Activated CD8-positive, alpha-beta memory T cell treated with anti-CD3 and anti-CD28 coated beads, Interleukin-2, amount 50 U/mL, for 1 hour (primary cell): Measurements from ENCODE around the gene NUAK2.

Source experiments
- DNase-seq: peaks from one replicate; pipeline ENCODE4 v3.0.0-alpha.2; 2020; ENCODE audit errors: extremely low read depth

Gene NUAK2

GRCh38 chr1:205274041-205274691 is 47.4 kb downstream of the NUAK2 start:
- no peak for DNase-seq

- peak; percentile 65 for DNase-seq
These were observed 48.0 kb downstream of the NUAK2 start for GRCh38 chr1:205273551-205273982.

- no peak for DNase-seq
These were observed 49.0 kb downstream of the NUAK2 start for GRCh38 chr1:205272536-205272935.

GRCh38 chr1:205271745-205272144 is 49.8 kb downstream of the NUAK2 start:
- DNase-seq = no peak

GRCh38 chr1:205271277-205271676 is 50.3 kb downstream of the NUAK2 start:
- DNase-seq = no peak

GRCh38 chr1:205270764-205271163 is 50.8 kb downstream of the NUAK2 start:
- no peak for DNase-seq

- DNase-seq = no peak
These were observed 51.3 kb downstream of the NUAK2 start for GRCh38 chr1:205270271-205270670.

GRCh38 chr1:205269711-205270110 is 51.8 kb downstream of the NUAK2 start:
- no peak for DNase-seq

- no peak for DNase-seq
These were observed 52.5 kb downstream of the NUAK2 start for GRCh38 chr1:205268846-205269680.

GRCh38 chr1:205267306-205267902 is 54.1 kb downstream of the NUAK2 start:
- no peak for DNase-seq

GRCh38 chr1:205266611-205267305 is 54.8 kb downstream of the NUAK2 start:
- no peak for DNase-seq

GRCh38 chr1:205263580-205264190 is 57.9 kb downstream of the NUAK2 start:
- no peak for DNase-seq

GRCh38 chr1:205262731-205263171 is 58.8 kb downstream of the NUAK2 start:
- no peak for DNase-seq

- DNase-seq = no peak
These were observed 59.4 kb downstream of the NUAK2 start for GRCh38 chr1:205261946-205262691.

GRCh38 chr1:205260948-205261732 is 60.4 kb downstream of the NUAK2 start:
- DNase-seq = no peak

GRCh38 chr1:205259998-205260397 is 61.5 kb downstream of the NUAK2 start:
- DNase-seq = no peak

- DNase-seq = no peak
These were observed 62.2 kb downstream of the NUAK2 start for GRCh38 chr1:205259324-205259832.

GRCh38 chr1:205258719-205259118 is 62.8 kb downstream of the NUAK2 start:
- no peak for DNase-seq

- DNase-seq = no peak
These were observed 63.3 kb downstream of the NUAK2 start for GRCh38 chr1:205258261-205258691.

GRCh38 chr1:205257735-205258134 is 63.8 kb downstream of the NUAK2 start:
- DNase-seq = no peak
